NT2/D1 (cell line): ENCODE measurements around the gene MYD88.

Source experiments
- YY1 ChIP-seq: IDR thresholded peaks from 2 replicates; pipeline ENCODE4 v1.6.1; 2011; ENCODE audit not compliant: insufficient read length, insufficient read depth
- ZNF274 ChIP-seq: IDR thresholded peaks from 2 replicates; pipeline ENCODE4 v1.6.1; 2011; ENCODE audit warnings: mild to moderate bottlenecking, low read depth, low read length

DNA sequence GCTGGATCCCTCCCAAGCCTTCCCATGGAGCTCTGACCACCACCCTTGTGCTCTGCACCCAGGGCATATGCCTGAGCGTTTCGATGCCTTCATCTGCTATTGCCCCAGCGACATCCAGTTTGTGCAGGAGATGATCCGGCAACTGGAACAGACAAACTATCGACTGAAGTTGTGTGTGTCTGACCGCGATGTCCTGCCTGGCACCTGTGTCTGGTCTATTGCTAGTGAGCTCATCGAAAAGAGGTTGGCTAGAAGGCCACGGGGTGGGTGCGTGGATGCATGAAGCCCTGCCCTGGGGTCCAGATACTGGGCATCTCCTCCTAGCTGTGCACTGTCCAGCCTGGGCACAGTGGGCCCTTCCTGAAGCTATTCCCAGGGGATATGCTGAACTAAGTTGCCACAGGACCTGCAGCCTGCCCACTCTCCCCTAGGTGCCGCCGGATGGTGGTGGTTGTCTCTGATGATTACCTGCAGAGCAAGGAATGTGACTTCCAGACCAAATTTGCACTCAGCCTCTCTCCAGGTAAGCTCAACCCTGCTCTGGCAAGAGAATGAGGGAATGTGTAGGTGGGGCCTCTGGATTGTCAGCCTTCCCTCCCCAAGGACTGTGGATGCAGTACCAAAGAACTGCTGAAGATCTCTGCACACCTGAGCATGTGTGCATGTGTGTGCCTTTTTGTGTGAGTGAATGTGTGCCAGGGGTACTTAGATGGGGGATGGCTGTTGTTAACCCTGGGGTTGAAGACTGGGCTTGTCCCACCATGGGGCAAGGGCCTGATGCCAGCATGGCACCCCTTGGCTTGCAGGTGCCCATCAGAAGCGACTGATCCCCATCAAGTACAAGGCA, 2.1 kb downstream of the MYD88 start:
- TF ChIP-seq ZNF274 (no peak), YY1 (no peak)
